ENCODE results near the gene TRPV2.

GRCh38 chr17:16377941-16378341, 37.4 kb upstream of the TRPV2 start:
- TF ChIP-seq EZH2 (IDR thresholded peaks at IDR 0.05; ENCODE audit: borderline replicate concordance, low read depth, low read length, severe bottlenecking) (no peak), CTCF (IDR thresholded peaks at IDR 0.05; ENCODE audit: borderline replicate concordance, extremely low read depth, low read length, poor library complexity, severe bottlenecking) (no peak)
